Measurements from ENCODE around the gene BICD2. TPM values are rescaled to one million over a fixed set of nuclear protein-coding genes. Genes with fewer than 3 reads are reported as not detected.
A peak's percentile ranks its signal among the peaks of the same experiment; 100 is the strongest.

The BICD2 gene
- total RNA-seq, 1 donor from 2014 or later, result 29.2 TPM

GRCh38 chr9:92749934-92750315, 14.7 kb downstream of the BICD2 start:
- no peaks in the 10 kb centered on the region for H3K9me3 ChIP-seq (ENCODE audit: control insufficient read depth in 3 of 3, low read length in 3 of 3)
- H3K9ac ChIP-seq (ENCODE audit: low read depth in 1 of 3, low read length in 3 of 3), result peak overlapping the region in 2 of 3 donors; percentile 32 to 54
- H3K4me3 ChIP-seq (ENCODE audit: low read length in 3 of 3), result no peak overlapping the region
- H3K4me1 ChIP-seq (ENCODE audit: control insufficient read depth in 3 of 3, insufficient read depth in 3 of 3, low read length in 3 of 3), result peaks cover 43 to 58% (median 48%) of the 10 kb centered on the region in 3 donors
- no peak overlapping the region for H3K27ac ChIP-seq (ENCODE audit: low read depth, low read length)
- no peaks in the 10 kb centered on the region for H3K27me3 ChIP-seq (ENCODE audit: control insufficient read depth in 3 of 3, insufficient read depth in 3 of 3, low read length in 3 of 3)
- no peaks in the 10 kb centered on the region for H3K36me3 ChIP-seq (ENCODE audit: control insufficient read depth in 3 of 3, insufficient read depth in 3 of 3, low read length in 3 of 3)

- peaks cover 43 to 58% (median 48%) of the 10 kb centered on the region in 3 donors for H3K4me1 ChIP-seq (ENCODE audit: control insufficient read depth in 3 of 3, insufficient read depth in 3 of 3, low read length in 3 of 3)
- H3K4me3 ChIP-seq (ENCODE audit: low read length in 3 of 3), result no peak overlapping the region
- H3K27ac ChIP-seq (ENCODE audit: low read depth, low read length), result no peak overlapping the region
- H3K27me3 ChIP-seq (ENCODE audit: control insufficient read depth in 3 of 3, insufficient read depth in 3 of 3, low read length in 3 of 3), result no peaks in the 10 kb centered on the region
- no peaks in the 10 kb centered on the region for H3K9me3 ChIP-seq (ENCODE audit: control insufficient read depth in 3 of 3, low read length in 3 of 3)
- H3K36me3 ChIP-seq (ENCODE audit: control insufficient read depth in 3 of 3, insufficient read depth in 3 of 3, low read length in 3 of 3), result no peaks in the 10 kb centered on the region
- H3K9ac ChIP-seq (ENCODE audit: low read depth in 1 of 3, low read length in 3 of 3), result peak overlapping the region; percentile 30 to 54 (median 32)
These were observed 15.3 kb downstream of the BICD2 start for GRCh38 chr9:92749071-92749933.

GRCh38 chr9:92748233-92748497, 16.5 kb downstream of the BICD2 start:
- Histone ChIP-seq H3K4me3 (ENCODE audit: low read length in 3 of 3) (no peak overlapping the region), H3K27ac (ENCODE audit: low read depth, low read length) (no peak overlapping the region), H3K4me1 (ENCODE audit: control insufficient read depth in 3 of 3, insufficient read depth in 3 of 3, low read length in 3 of 3) (peaks cover 43 to 58% (median 48%) of the 10 kb centered on the region in 3 donors)

GRCh38 chr9:92747459-92748232, 17.0 kb downstream of the BICD2 start:
- Histone ChIP-seq H3K4me3 (ENCODE audit: low read length in 3 of 3) (no peak overlapping the region), H3K9me3 (ENCODE audit: control insufficient read depth in 3 of 3, low read length in 3 of 3) (no peaks in the 10 kb centered on the region), H3K27ac (ENCODE audit: low read depth, low read length) (peak overlapping the region; percentile 27), H3K9ac (ENCODE audit: low read depth in 1 of 3, low read length in 3 of 3) (peak overlapping the region in 1 of 3 donors; percentile 10), H3K4me1 (ENCODE audit: control insufficient read depth in 3 of 3, insufficient read depth in 3 of 3, low read length in 3 of 3) (peaks cover 43 to 53% (median 48%) of the 10 kb centered on the region in 3 donors), H3K27me3 (ENCODE audit: control insufficient read depth in 3 of 3, insufficient read depth in 3 of 3, low read length in 3 of 3) (no peaks in the 10 kb centered on the region), H3K36me3 (ENCODE audit: control insufficient read depth in 3 of 3, insufficient read depth in 3 of 3, low read length in 3 of 3) (no peaks in the 10 kb centered on the region)

More at GRCh38 chr9:92748233-92748497, 16.5 kb downstream of the BICD2 start:
- H3K9ac ChIP-seq (ENCODE audit: low read depth in 1 of 3, low read length in 3 of 3), result no peak overlapping the region
- no peaks in the 10 kb centered on the region for H3K36me3 ChIP-seq (ENCODE audit: control insufficient read depth in 3 of 3, insufficient read depth in 3 of 3, low read length in 3 of 3)
- no peaks in the 10 kb centered on the region for H3K27me3 ChIP-seq (ENCODE audit: control insufficient read depth in 3 of 3, insufficient read depth in 3 of 3, low read length in 3 of 3)
- no peaks in the 10 kb centered on the region for H3K9me3 ChIP-seq (ENCODE audit: control insufficient read depth in 3 of 3, low read length in 3 of 3)

- Histone ChIP-seq H3K9me3 (ENCODE audit: control insufficient read depth in 3 of 3, low read length in 3 of 3) (no peaks in the 10 kb centered on the region), H3K9ac (ENCODE audit: low read depth in 1 of 3, low read length in 3 of 3) (peak overlapping the region in 1 of 3 donors; percentile 10), H3K27ac (ENCODE audit: low read depth, low read length) (peak overlapping the region; percentile 27), H3K27me3 (ENCODE audit: control insufficient read depth in 3 of 3, insufficient read depth in 3 of 3, low read length in 3 of 3) (no peaks in the 10 kb centered on the region), H3K4me3 (ENCODE audit: low read length in 3 of 3) (peak overlapping the region in 1 of 3 donors; percentile 41), H3K4me1 (ENCODE audit: control insufficient read depth in 3 of 3, insufficient read depth in 3 of 3, low read length in 3 of 3) (peaks cover 42 to 49% (median 43%) of the 10 kb centered on the region in 3 donors), H3K36me3 (ENCODE audit: control insufficient read depth in 3 of 3, insufficient read depth in 3 of 3, low read length in 3 of 3) (no peaks in the 10 kb centered on the region)
These were observed 17.8 kb downstream of the BICD2 start for GRCh38 chr9:92746567-92747458.

- Histone ChIP-seq H3K4me3 (ENCODE audit: low read length in 3 of 3) (no peak overlapping the region), H3K4me1 (ENCODE audit: control insufficient read depth in 3 of 3, insufficient read depth in 3 of 3, low read length in 3 of 3) (peaks cover 46 to 52% (median 47%) of the 10 kb centered on the region in 3 donors), H3K9me3 (ENCODE audit: control insufficient read depth in 3 of 3, low read length in 3 of 3) (no peaks in the 10 kb centered on the region), H3K27me3 (ENCODE audit: control insufficient read depth in 3 of 3, insufficient read depth in 3 of 3, low read length in 3 of 3) (no peaks in the 10 kb centered on the region), H3K36me3 (ENCODE audit: control insufficient read depth in 3 of 3, insufficient read depth in 3 of 3, low read length in 3 of 3) (no peaks in the 10 kb centered on the region), H3K27ac (ENCODE audit: low read depth, low read length) (no peak overlapping the region), H3K9ac (ENCODE audit: low read depth in 1 of 3, low read length in 3 of 3) (no peak overlapping the region)
These were observed 18.8 kb downstream of the BICD2 start for GRCh38 chr9:92745881-92746280.

- no peaks in the 10 kb centered on the region for H3K9me3 ChIP-seq (ENCODE audit: control insufficient read depth in 3 of 3, low read length in 3 of 3)
- peaks cover 50 to 54% (median 50%) of the 10 kb centered on the region in 3 donors for H3K4me1 ChIP-seq (ENCODE audit: control insufficient read depth in 3 of 3, insufficient read depth in 3 of 3, low read length in 3 of 3)
- no peak overlapping the region for H3K27ac ChIP-seq (ENCODE audit: low read depth, low read length)
- H3K36me3 ChIP-seq (ENCODE audit: control insufficient read depth in 3 of 3, insufficient read depth in 3 of 3, low read length in 3 of 3), result no peaks in the 10 kb centered on the region
- H3K4me3 ChIP-seq (ENCODE audit: low read length in 3 of 3), result no peak overlapping the region
- H3K9ac ChIP-seq (ENCODE audit: low read depth in 1 of 3, low read length in 3 of 3), result no peak overlapping the region
- H3K27me3 ChIP-seq (ENCODE audit: control insufficient read depth in 3 of 3, insufficient read depth in 3 of 3, low read length in 3 of 3), result no peaks in the 10 kb centered on the region
These were observed 19.3 kb downstream of the BICD2 start for GRCh38 chr9:92745331-92745730.

- no peaks in the 10 kb centered on the region for H3K9me3 ChIP-seq (ENCODE audit: control insufficient read depth in 3 of 3, low read length in 3 of 3)
- peak overlapping the region; percentile 64 for H3K27ac ChIP-seq (ENCODE audit: low read depth, low read length)
- no peaks in the 10 kb centered on the region for H3K36me3 ChIP-seq (ENCODE audit: control insufficient read depth in 3 of 3, insufficient read depth in 3 of 3, low read length in 3 of 3)
- H3K27me3 ChIP-seq (ENCODE audit: control insufficient read depth in 3 of 3, insufficient read depth in 3 of 3, low read length in 3 of 3), result no peaks in the 10 kb centered on the region
- peaks cover 45 to 54% (median 46%) of the 10 kb centered on the region in 3 donors for H3K4me1 ChIP-seq (ENCODE audit: control insufficient read depth in 3 of 3, insufficient read depth in 3 of 3, low read length in 3 of 3)
- peak overlapping the region in 1 of 3 donors; percentile 22 for H3K4me3 ChIP-seq (ENCODE audit: low read length in 3 of 3)
- peak overlapping the region in 2 of 3 donors; percentile 16 to 51 for H3K9ac ChIP-seq (ENCODE audit: low read depth in 1 of 3, low read length in 3 of 3)
These were observed 23.7 kb downstream of the BICD2 start for GRCh38 chr9:92740969-92741368.

GRCh38 chr9:92740446-92740961, 24.1 kb downstream of the BICD2 start:
- peak overlapping the region; percentile 64 for H3K27ac ChIP-seq (ENCODE audit: low read depth, low read length)
- peak overlapping the region in 2 of 3 donors; percentile 4 to 22 for H3K4me3 ChIP-seq (ENCODE audit: low read length in 3 of 3)
- H3K36me3 ChIP-seq (ENCODE audit: control insufficient read depth in 3 of 3, insufficient read depth in 3 of 3, low read length in 3 of 3), result no peaks in the 10 kb centered on the region
- peaks cover 45 to 58% (median 46%) of the 10 kb centered on the region in 3 donors for H3K4me1 ChIP-seq (ENCODE audit: control insufficient read depth in 3 of 3, insufficient read depth in 3 of 3, low read length in 3 of 3)
- H3K9me3 ChIP-seq (ENCODE audit: control insufficient read depth in 3 of 3, low read length in 3 of 3), result no peaks in the 10 kb centered on the region
- no peaks in the 10 kb centered on the region for H3K27me3 ChIP-seq (ENCODE audit: control insufficient read depth in 3 of 3, insufficient read depth in 3 of 3, low read length in 3 of 3)
- H3K9ac ChIP-seq (ENCODE audit: low read depth in 1 of 3, low read length in 3 of 3), result peak overlapping the region; percentile 7 to 51 (median 16)

Measured in skeletal muscle tissue (tissue), 4 donors.